Fibroblast of mammary gland (primary cell): ENCODE data around the gene SCYL1.

ENCODE experiments used
- DNase-seq: peaks from one replicate; pipeline ENCODE4 v3.0.0-alpha.2; 2010; ENCODE audit warnings: low read depth
- H3K4me3 ChIP-seq: 2 replicates; pipeline ENCODE4 v1.5.1; 2011; ENCODE audit warnings: low read depth, mild to moderate bottlenecking, low read length, moderate library complexity; ENCODE audit not compliant: control insufficient read depth
- TF ChIP-seq, protein P1 (sequence below): conservative IDR thresholded peaks from 2 replicates; pipeline ENCODE4 v1.5.1; 2011; ENCODE audit warnings: low read depth, low read length, inconsistent platforms; ENCODE audit not compliant: control insufficient read depth, insufficient read depth

SCYL1 gene

GRCh38 chr11:65575568-65576231 lies 50.8 kb downstream of the SCYL1 start, which contains the start of gene EHBP1L1:
TSS of gene EHBP1L1 (plus strand) at chr11:65576053. CDS start at chr11:65576303, 250 bp downstream.
- DNase-seq, result peak; percentile 58
- TF ChIP-seq, protein P1, sequence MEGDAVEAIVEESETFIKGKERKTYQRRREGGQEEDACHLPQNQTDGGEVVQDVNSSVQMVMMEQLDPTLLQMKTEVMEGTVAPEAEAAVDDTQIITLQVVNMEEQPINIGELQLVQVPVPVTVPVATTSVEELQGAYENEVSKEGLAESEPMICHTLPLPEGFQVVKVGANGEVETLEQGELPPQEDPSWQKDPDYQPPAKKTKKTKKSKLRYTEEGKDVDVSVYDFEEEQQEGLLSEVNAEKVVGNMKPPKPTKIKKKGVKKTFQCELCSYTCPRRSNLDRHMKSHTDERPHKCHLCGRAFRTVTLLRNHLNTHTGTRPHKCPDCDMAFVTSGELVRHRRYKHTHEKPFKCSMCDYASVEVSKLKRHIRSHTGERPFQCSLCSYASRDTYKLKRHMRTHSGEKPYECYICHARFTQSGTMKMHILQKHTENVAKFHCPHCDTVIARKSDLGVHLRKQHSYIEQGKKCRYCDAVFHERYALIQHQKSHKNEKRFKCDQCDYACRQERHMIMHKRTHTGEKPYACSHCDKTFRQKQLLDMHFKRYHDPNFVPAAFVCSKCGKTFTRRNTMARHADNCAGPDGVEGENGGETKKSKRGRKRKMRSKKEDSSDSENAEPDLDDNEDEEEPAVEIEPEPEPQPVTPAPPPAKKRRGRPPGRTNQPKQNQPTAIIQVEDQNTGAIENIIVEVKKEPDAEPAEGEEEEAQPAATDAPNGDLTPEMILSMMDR, result no peak
- H3K4me3 ChIP-seq, result peak within 1 kb of the TSS; percentile 61

DNA sequence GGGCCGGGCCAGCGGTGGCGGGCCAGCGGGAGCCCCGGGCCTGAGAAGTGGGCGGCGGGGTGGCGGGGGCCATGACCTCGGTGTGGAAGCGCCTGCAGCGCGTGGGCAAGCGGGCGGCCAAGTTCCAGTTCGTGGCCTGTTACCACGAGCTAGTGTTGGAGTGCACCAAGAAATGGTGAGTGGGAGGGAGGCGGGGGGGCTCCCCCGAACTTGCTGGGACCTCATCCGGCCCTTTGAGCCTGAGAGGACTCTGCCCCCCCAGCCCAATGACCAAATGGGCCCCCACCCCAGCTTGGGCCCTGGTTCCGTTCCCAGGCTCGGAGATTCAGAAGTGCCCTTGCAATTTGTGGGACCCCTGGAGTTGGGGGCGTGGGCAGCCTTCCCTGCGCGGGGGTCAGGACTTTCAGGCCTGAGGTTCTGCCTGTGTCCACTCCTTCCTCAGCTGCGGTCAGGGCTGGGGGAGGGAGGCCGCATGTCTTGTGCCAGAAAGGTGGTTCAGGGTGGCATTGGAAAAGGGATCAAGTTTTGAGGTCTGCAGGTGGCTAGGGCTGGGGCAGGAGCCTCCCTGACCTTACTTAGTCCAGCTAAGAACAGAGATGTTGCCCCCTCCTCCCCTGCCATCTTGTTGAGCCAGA lies 51.5 kb downstream of the SCYL1 start:
- TF ChIP-seq, protein P1, result no peak
- DNase-seq, result no peak
- H3K4me3 ChIP-seq, result peak overlapping the region; percentile 61

- peak overlapping the region; percentile 61 for H3K4me3 ChIP-seq
- TF ChIP-seq, protein P1, result no peak
- DNase-seq, result peak; percentile 66
These were observed 52.2 kb downstream of the SCYL1 start for GRCh38 chr11:65576867-65577755.

DNA sequence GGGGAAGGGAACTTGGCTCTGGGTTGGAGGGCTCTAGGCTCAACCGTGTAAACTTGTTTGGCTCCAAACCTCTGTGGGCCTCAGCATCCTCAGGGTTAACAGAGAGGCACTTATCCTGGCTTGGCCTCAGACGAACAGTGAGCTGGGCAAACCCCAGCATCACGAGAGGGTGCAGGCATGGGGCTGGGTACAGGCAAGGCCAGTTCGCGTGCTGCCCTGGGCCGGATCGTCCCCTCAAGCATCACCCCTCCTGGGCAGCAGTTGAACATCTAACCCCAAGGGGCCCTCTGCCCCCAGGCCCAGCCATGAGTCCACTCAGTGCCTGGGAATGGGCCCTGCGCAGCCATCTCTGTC lies 52.9 kb downstream of the SCYL1 start:
- no peak for DNase-seq
- TF ChIP-seq, protein P1, result no peak

GRCh38 chr11:65578134-65578533 lies 53.3 kb downstream of the SCYL1 start:
- TF ChIP-seq, protein P1, result no peak
- no peak for DNase-seq

More for the DNA sequence above, 52.9 kb downstream of the SCYL1 start:
- no peak overlapping the region for H3K4me3 ChIP-seq

GRCh38 chr11:65578667-65579066 lies 53.8 kb downstream of the SCYL1 start:
- DNase-seq, result no peak
- TF ChIP-seq, protein P1, result no peak
- no peak overlapping the region for H3K4me3 ChIP-seq

More at GRCh38 chr11:65578134-65578533, 53.3 kb downstream of the SCYL1 start:
- H3K4me3 ChIP-seq, result no peak overlapping the region
